Breast epithelium (tissue), 3 donors: ENCODE data around the gene PUS3.

Source experiments
- POLR2A ChIP-seq: fragments of 450-650 bp; IDR thresholded peaks from one replicate; pipeline ENCODE4 v1.6.1; 2016; ENCODE audit warnings: antibody characterized with exemption, mild to moderate bottlenecking, moderate library complexity
- POLR2AphosphoS5 ChIP-seq, 3 donors: sonication (generic); formaldehyde crosslinking; IDR thresholded peaks; one replicate each; pipeline ENCODE4 v1.6.1; 2017; ENCODE audit warnings: antibody characterized with exemption in 3 of 3
- TF ChIP-seq, protein P1 (sequence below), 3 donors: fragments of 450-650 bp; IDR thresholded peaks; one replicate each; pipeline ENCODE4 v1.5.1; 2016 to 2017; ENCODE audit warnings: antibody characterized with exemption in 3 of 3, mild to moderate bottlenecking in 3 of 3, moderate library complexity in 3 of 3

DNA sequence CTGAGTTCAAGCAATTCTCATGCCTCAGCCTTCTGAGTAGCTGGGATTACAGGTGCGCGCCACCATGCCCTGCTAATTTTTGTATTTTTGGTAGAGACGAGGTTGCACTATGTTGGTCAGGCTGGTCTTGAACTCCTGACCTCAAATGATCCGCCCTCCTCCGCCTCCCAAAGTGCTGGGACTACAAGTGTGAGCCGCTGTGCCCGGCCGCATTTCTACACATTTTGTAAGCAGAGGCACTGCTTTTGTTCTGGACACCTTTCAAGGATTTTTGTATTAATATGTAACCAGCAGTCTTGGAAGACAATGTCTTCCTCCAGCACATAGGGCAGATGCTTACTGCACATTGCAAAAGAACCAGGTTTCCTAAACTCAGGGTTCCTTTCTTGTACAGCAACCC, 31.5 kb upstream of the PUS3 start:
- TF ChIP-seq, protein P1, sequence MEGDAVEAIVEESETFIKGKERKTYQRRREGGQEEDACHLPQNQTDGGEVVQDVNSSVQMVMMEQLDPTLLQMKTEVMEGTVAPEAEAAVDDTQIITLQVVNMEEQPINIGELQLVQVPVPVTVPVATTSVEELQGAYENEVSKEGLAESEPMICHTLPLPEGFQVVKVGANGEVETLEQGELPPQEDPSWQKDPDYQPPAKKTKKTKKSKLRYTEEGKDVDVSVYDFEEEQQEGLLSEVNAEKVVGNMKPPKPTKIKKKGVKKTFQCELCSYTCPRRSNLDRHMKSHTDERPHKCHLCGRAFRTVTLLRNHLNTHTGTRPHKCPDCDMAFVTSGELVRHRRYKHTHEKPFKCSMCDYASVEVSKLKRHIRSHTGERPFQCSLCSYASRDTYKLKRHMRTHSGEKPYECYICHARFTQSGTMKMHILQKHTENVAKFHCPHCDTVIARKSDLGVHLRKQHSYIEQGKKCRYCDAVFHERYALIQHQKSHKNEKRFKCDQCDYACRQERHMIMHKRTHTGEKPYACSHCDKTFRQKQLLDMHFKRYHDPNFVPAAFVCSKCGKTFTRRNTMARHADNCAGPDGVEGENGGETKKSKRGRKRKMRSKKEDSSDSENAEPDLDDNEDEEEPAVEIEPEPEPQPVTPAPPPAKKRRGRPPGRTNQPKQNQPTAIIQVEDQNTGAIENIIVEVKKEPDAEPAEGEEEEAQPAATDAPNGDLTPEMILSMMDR (IDR thresholded peaks at IDR 0.05), result no peak
- TF ChIP-seq POLR2AphosphoS5 (IDR thresholded peaks at IDR 0.05) (no peak), POLR2A (no peak)
